Measurements from ENCODE around the gene PAN2. TPM values are rescaled to one million over a fixed set of nuclear protein-coding genes. Genes with fewer than 3 reads are reported as not detected.
"Not testable (repeated sequence)": the region's sequence is repeated elsewhere in the genome, so short reads cannot be mapped to it uniquely, and the experiment has no call there.

PAN2 gene
- total RNA-seq, 2 donors from 2014 or later = 24.4 to 74.5 TPM

DNA sequence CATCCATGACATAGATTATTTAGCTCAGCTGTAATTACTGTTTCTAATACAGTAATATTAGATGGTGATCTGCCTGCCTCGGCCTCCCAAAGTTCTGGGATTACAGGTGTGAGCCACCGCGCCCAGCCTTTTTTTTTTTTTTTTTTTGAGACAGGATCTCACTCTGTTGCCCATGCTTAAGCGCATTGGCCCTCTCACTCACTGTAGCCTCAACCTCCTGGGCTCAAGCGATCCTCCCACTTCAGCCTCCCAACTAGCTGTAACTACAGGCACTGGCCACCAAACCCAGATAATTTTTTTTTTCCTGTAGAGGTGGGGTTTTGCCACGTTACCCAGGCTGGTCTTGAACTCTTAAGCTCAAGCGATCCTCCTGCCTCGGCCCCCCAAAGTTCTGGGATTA, 1.7 kb upstream of the PAN2 start:
- not testable (repeated sequence) for H3K9me3 Mint-ChIP-seq; H3K4me3 Mint-ChIP-seq; H3K27me3 Mint-ChIP-seq; ATAC-seq (replicated peaks); H3K27ac Mint-ChIP-seq
- Mint-ChIP-seq H3K4me1 (peaks cover 29% of the 10 kb centered on the region), H3K36me3 (ENCODE audit: low read depth) (peaks cover 37% of the 10 kb centered on the region)

DNA sequence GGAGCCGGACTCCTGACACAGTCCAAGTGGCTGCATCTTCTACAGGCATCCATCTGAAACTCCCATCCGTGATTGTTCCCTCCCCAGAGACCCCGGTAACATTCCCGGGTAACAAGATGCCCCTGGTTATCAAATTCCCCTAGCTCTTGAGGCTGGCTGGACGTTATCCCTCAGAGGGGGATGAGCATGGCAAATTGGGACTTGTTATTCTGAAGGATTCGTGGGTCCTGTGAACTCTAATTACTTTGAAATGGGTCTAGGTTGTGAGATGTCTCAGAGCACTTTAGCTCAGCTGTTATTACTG, 642 bp upstream of the PAN2 start:
- Mint-ChIP-seq H3K4me1 (peaks cover 27% of the 10 kb centered on the region), H3K4me3 (peak overlapping the region; percentile 94), H3K36me3 (ENCODE audit: low read depth) (peaks cover 26% of the 10 kb centered on the region), H3K27me3 (no peaks in the 10 kb centered on the region), H3K9me3 (no peaks in the 10 kb centered on the region), H3K27ac (peak overlapping the region; percentile 99)
- no peak for ATAC-seq (replicated peaks)

DNA sequence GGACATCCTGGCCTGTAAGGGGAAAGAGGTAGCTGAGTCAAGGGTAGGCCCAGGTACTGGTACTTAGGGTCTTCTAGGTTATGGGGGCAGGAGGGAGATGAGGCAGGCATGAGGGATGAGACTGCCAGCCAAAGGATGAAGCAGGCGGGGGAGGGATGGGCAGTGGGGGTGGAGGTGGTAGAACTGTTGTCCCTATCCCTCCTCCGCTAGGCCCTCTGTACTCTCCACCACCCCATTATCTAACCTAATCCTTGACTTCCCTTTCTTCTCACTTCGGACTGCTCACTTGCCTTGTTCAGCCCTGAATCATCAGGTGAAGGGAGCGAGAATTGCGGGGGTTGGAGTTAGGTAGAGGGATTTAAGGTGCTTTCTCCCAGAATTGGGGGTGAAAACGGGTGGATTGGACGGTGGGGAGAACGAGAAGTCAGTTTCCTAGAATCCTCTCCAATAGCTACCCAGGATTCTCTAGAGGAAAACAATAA, 562 bp downstream of the PAN2 start:
- H3K4me3 Mint-ChIP-seq = peak overlapping the region; percentile 94
- peaks cover 15% of the 10 kb centered on the region for H3K36me3 Mint-ChIP-seq (ENCODE audit: low read depth)
- H3K27me3 Mint-ChIP-seq = no peaks in the 10 kb centered on the region
- ATAC-seq (replicated peaks) = peak; percentile 34
- peak overlapping the region; percentile 99 for H3K27ac Mint-ChIP-seq
- peaks cover 17% of the 10 kb centered on the region for H3K4me1 Mint-ChIP-seq
- no peaks in the 10 kb centered on the region for H3K9me3 Mint-ChIP-seq

DNA sequence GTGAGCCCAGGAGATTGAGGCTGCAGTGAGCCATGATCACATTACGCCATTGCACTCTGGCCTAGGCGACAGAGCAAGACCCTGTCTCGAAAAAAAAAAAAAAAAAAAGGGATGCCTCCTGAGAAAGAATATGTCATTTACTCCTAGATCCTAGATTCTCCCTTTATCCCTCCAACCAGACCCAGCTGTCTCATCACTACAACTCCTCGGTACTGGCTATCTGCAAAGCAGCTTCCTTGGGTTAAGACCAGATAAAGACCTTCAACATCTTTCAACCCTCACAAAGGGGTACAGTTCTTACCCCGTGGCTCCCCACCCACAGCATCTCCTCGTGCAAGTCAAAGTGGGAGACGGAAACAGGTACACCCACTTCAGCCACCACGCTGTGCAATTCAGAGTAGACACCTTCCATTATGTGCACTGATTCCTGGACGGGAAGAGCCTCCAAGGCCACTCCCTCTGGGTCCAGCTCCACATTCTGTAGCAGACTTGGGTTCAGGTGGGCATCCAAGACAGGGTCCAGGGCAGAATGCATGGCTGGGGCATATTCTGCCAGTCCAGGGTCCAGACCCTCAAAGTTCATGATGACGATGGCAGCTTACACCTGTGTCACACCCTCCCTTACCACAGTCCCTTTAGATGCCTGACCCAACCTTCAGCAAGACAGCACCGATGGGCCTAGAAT, 1.1 kb downstream of the PAN2 start:
- no peaks in the 10 kb centered on the region for H3K27me3 Mint-ChIP-seq
- no peaks in the 10 kb centered on the region for H3K9me3 Mint-ChIP-seq
- H3K4me1 Mint-ChIP-seq = peaks cover 17% of the 10 kb centered on the region
- peaks cover 16% of the 10 kb centered on the region for H3K36me3 Mint-ChIP-seq (ENCODE audit: low read depth)
- H3K27ac Mint-ChIP-seq = peak overlapping the region; percentile 99
- H3K4me3 Mint-ChIP-seq = peak overlapping the region; percentile 94
- no peak for ATAC-seq (replicated peaks)

DNA sequence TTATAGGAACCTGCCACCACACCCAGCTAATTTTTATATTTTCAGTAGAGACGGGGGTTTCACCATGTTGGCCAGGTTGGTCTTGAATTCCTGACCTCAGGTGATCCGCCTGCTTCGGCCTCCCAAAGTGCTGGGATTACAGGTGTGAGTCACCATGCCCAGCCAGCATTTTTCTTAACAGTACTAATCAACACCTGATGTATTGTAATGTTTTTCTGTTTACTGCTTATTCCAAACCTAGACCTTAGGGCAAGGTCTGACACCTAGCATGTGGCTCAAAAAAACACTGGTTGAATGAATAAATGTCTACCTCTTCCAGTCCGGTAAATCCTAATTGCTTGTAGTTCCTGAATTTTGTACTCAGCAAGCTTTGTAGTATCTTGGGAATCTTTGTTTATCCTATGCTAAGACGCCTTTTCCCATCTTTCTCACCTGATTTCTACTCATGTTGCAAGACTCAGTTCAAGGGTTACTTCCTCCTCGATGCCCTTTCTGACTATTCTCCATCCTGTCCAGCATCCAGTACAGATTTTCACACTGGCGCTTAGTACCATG, 2.8 kb downstream of the PAN2 start:
- H3K4me1 Mint-ChIP-seq = peaks cover 10% of the 10 kb centered on the region

DNA sequence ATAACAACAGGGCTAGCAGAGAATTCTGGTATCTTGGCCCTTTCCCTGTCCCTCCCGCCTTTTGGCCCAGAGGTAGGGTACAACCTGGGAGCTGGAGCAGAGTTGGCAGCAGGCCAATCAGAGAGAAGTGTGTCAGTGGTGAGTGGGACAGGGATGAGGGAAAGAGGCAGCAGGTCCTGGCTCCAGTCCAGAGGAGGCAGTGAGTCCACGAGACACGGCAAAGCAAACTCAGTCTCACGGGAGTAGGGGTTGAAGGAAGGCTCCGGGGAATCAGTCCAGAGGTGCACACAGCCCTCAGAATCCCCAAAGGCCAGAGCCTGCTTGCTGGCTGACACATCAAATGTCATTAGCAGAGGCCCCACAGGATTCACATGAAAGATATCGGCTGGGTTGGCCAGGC, 7.3 kb downstream of the PAN2 start:
- Mint-ChIP-seq H3K9me3 (no peaks in the 10 kb centered on the region), H3K27me3 (no peaks in the 10 kb centered on the region), H3K4me1 (peaks cover 11% of the 10 kb centered on the region), H3K36me3 (ENCODE audit: low read depth) (peaks cover 49% of the 10 kb centered on the region), H3K4me3 (no peak overlapping the region), H3K27ac (peak overlapping the region; percentile 24)
- no peak for ATAC-seq (replicated peaks)

More for the DNA sequence above, 2.8 kb downstream of the PAN2 start:
- H3K27me3 Mint-ChIP-seq = no peaks in the 10 kb centered on the region
- H3K36me3 Mint-ChIP-seq (ENCODE audit: low read depth) = peaks cover 32% of the 10 kb centered on the region
- no peak overlapping the region for H3K4me3 Mint-ChIP-seq
- ATAC-seq (replicated peaks) = no peak
- H3K27ac Mint-ChIP-seq = no peak overlapping the region
- no peaks in the 10 kb centered on the region for H3K9me3 Mint-ChIP-seq

DNA sequence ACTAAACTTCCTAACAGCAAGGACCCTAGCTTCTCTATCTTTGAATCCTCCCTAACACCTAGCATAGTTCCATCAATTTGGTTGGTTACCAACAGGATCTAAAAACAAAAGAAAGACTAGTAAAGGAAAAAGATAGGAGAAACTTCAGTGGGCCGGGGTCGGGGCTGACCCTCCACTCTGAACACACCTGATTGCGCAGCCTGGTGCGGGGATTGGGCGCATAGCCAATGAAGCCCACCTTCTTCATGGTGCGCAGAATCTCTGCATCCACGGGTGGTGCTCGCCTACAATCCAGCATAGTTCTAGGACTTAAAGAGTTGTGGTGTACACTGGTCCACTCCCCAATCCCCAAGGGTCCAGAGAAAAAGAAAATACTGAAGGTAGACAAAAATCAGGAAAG, 7.7 kb downstream of the PAN2 start:
- H3K4me1 Mint-ChIP-seq = peaks cover 7% of the 10 kb centered on the region
- ATAC-seq (replicated peaks) = no peak
- no peaks in the 10 kb centered on the region for H3K27me3 Mint-ChIP-seq
- no peak overlapping the region for H3K4me3 Mint-ChIP-seq
- peaks cover 49% of the 10 kb centered on the region for H3K36me3 Mint-ChIP-seq (ENCODE audit: low read depth)
- peak overlapping the region; percentile 24 for H3K27ac Mint-ChIP-seq
- no peaks in the 10 kb centered on the region for H3K9me3 Mint-ChIP-seq

DNA sequence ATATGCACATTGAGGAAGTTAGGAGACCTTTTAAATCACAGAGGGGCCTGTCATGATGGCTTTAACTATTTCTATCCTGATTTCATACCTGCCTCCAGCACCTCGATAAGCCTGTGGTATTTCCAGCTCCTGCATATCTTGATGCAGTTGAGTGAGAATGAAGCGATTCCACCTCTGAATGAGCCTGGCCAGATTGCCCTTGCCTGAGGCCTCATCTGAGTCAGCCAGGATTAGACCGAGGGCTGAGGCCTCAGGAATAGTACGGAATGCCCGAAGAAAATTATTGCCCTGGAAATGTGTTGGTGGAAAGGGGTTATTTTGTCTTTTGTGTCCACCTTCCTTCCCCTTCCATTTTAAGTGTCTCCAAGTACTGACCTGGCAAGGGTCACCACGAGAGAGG, 9.6 kb downstream of the PAN2 start:
- no peaks in the 10 kb centered on the region for H3K27me3 Mint-ChIP-seq
- no peak for ATAC-seq (replicated peaks)
- H3K4me3 Mint-ChIP-seq = no peak overlapping the region
- H3K27ac Mint-ChIP-seq = peak overlapping the region; percentile 33
- H3K36me3 Mint-ChIP-seq (ENCODE audit: low read depth) = peaks cover 54% of the 10 kb centered on the region
- peaks cover 6% of the 10 kb centered on the region for H3K4me1 Mint-ChIP-seq
- H3K9me3 Mint-ChIP-seq = no peaks in the 10 kb centered on the region

DNA sequence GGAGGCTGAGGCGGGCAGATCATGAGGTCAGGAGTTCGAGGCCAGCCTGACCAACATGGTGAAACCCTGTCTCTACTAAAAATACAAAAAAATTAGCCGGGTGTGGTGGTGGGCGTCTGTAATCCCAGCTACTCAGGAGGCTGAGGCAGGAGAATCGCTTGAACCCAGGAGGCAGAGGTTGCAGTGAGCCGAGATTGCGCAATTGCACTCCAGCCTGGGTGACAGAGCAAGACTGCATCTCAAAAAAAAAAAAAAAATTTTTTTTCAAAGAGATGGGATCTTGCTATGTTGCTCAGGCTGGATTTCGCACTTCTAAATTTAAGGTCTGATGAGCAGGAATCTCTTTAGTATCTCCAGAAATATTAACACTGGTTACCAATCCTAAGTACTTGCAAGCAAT, 12.2 kb downstream of the PAN2 start:
- not testable (repeated sequence) for H3K4me1 Mint-ChIP-seq; H3K4me3 Mint-ChIP-seq; H3K27ac Mint-ChIP-seq; ATAC-seq (replicated peaks); H3K9me3 Mint-ChIP-seq; H3K27me3 Mint-ChIP-seq
- H3K36me3 Mint-ChIP-seq (ENCODE audit: low read depth) = peaks cover 43% of the 10 kb centered on the region

DNA sequence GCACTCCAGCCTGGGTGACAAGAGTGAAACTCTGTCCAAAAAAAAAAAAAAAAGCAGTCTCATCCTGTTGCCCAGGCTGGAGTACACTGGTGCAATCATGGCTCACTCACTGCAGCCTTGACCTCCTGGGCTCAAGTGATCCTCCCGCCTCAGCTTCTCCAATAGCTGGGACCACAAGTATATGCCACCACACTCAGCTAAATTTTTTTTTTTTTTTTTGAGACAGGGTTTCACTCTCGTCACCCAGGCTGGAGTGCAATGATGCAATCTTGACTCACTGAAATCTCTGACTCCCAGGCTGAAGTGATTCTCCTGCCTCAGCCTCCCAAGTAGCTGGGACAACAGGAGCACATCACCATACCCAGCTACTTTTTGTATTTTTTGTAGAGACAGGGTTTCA, 12.8 kb downstream of the PAN2 start:
- no peaks in the 10 kb centered on the region for H3K9me3 Mint-ChIP-seq
- peaks cover 6% of the 10 kb centered on the region for H3K4me1 Mint-ChIP-seq
- no peaks in the 10 kb centered on the region for H3K27me3 Mint-ChIP-seq
- no peak overlapping the region for H3K27ac Mint-ChIP-seq
- peak; percentile 69 for ATAC-seq (replicated peaks)
- no peak overlapping the region for H3K4me3 Mint-ChIP-seq
- peaks cover 38% of the 10 kb centered on the region for H3K36me3 Mint-ChIP-seq (ENCODE audit: low read depth)

DNA sequence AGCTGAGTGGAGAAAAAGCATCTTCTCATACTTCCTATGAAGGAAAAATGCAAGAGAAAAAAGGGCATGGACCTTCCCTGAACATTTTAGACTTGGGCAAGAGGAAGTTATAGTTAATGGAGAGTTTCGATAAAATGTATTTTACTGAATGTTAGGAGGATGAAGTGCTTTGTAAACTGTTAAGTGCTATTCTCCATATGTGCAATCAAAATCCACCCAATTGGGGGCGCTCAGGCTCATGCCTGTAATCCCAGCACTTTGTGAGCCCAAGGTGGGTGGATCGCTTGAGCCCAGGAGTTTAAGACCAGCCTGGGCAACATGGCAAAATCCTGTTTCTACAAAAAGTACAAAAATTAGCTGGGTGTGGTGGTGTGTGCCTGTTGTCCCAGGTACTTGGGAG, 16.1 kb downstream of the PAN2 start:
- peaks cover 36% of the 10 kb centered on the region for H3K36me3 Mint-ChIP-seq (ENCODE audit: low read depth)
- ATAC-seq (replicated peaks) = no peak
- no peaks in the 10 kb centered on the region for H3K4me1 Mint-ChIP-seq
- peak overlapping the region; percentile 32 for H3K27ac Mint-ChIP-seq
- no peaks in the 10 kb centered on the region for H3K9me3 Mint-ChIP-seq
- H3K27me3 Mint-ChIP-seq = no peaks in the 10 kb centered on the region
- no peak overlapping the region for H3K4me3 Mint-ChIP-seq

DNA sequence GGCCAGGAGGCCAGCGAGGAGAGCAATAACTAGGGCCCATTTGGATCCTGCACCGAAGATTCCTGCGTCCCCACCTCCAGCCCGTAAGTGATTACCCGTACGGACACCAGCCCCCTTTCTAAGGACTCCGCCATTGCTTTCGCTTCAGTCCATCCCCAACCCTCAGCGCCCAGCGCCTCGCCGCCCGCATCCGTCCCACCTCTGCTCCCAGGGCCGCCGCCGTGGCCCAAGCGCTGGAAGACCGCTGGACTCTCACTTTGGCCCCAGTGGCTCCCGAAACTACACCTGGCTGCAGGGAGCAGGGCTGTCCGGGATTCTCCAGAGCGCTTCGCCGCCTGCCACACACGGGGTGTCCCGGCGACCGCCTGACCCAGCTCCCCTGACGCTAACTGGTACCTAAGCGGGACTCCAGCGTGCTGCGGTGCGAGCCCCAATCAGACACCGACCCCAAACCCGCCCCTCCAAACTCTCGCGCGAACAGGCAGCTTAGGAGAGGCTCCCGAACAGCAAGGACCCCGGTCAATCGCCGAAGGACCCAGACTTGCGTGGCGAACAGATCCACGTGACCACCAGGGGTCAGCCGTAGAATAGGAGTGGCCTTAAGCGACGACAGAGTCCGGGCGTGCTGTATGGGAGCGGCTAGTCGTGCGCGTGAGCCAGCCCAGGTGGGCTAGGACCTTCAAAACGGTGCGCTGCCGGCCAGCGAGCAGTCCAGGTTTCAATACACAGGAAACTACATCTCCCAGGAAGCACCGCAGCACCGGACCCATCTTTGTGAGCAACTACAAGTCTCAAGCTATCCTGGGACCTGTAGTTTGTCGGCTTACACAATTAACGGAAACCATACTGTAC, 18.0 kb downstream of the PAN2 start, which contains the start of gene CNPY2:
Gene CNPY2 (minus strand): TSS at position 367 of the 852 bp plus-strand sequence. CDS start 771 bp downstream, outside the sequence.
- Mint-ChIP-seq H3K9me3 (no peaks in the 10 kb centered on the region), H3K36me3 (ENCODE audit: low read depth) (peaks cover 52% of the 10 kb centered on the region), H3K27me3 (no peaks in the 10 kb centered on the region), H3K4me3 (peak within 1 kb of the TSS; percentile 98), H3K4me1 (no peaks in the 10 kb centered on the region), H3K27ac (peak within 1 kb of the TSS; percentile 99)
- peak; percentile 88 for ATAC-seq (replicated peaks)

DNA sequence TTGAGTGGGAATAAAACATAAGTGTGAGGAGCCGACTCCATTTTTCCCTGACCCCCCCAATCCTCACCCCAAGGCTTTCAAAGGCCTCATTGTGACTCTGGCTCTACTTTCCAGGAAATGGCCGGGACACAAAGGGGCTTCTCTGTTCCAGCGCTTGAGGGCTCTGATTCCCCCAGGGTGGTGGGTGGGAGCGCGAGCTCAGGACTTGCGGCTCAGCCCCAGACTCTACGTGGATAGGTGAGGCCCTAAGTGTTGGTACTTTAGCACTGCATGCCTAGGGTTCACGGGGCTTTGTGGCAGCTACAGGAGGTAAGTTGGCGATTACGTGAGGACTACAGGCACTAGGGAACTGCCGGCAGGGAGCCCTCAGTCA, 18.6 kb downstream of the PAN2 start:
- no peaks in the 10 kb centered on the region for H3K4me1 Mint-ChIP-seq
- H3K27me3 Mint-ChIP-seq = no peaks in the 10 kb centered on the region
- H3K27ac Mint-ChIP-seq = peak overlapping the region; percentile 99
- ATAC-seq (replicated peaks) = peak; percentile 4
- peaks cover 58% of the 10 kb centered on the region for H3K36me3 Mint-ChIP-seq (ENCODE audit: low read depth)
- H3K9me3 Mint-ChIP-seq = no peaks in the 10 kb centered on the region
- H3K4me3 Mint-ChIP-seq = peak overlapping the region; percentile 98

DNA sequence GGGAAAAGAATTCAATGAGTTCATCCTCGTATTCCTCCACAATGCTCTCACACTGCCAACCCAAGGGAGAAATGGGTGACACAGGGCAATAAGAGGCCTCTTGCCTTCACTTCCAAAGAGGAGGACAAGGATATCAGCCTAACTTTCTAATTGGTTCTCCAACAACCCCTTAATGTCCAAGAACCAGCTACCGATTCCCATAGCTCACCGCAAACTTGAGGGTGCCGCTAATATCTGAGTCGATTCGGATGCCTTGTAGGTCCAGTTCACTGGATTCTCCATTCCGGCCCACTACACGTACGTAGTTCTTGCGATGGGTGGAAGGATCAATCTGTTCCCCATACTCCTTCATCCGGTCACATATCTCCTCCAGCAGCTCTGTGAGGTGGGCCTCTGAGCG, 22.8 kb downstream of the PAN2 start:
- Mint-ChIP-seq H3K27ac (no peak overlapping the region), H3K9me3 (no peaks in the 10 kb centered on the region), H3K4me1 (no peaks in the 10 kb centered on the region), H3K36me3 (ENCODE audit: low read depth) (peaks cover 88% of the 10 kb centered on the region), H3K4me3 (no peak overlapping the region), H3K27me3 (no peaks in the 10 kb centered on the region)
- no peak for ATAC-seq (replicated peaks)

DNA sequence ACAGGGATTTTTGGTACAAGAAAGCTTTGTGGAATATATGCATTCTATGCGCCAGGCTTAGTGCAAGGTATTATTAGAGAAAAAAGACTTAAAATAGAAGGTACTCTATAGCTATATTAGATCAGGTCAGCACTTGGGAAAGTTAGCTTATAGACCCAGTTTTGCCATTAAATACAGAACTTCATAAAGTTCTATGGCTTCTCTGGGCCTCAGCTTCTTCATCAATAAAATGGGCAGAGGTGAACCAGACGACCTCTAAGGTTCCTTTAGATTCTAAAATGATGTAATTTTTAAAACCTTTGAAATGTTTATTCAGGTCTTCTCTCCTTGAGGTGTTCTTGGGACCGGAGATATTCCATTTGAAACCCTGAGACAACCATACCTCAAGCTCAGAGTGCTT, 25.1 kb downstream of the PAN2 start:
- H3K9me3 Mint-ChIP-seq = no peaks in the 10 kb centered on the region
- no peak for ATAC-seq (replicated peaks)
- H3K27me3 Mint-ChIP-seq = no peaks in the 10 kb centered on the region
- no peak overlapping the region for H3K4me3 Mint-ChIP-seq
- H3K4me1 Mint-ChIP-seq = no peaks in the 10 kb centered on the region
- H3K27ac Mint-ChIP-seq = no peak overlapping the region
- H3K36me3 Mint-ChIP-seq (ENCODE audit: low read depth) = peaks cover 84% of the 10 kb centered on the region

All from activated T-helper 17 cell treated with anti-CD3 and anti-CD28 coated beads, Interleukin-2, amount 50 U/mL, for 72 hours (primary cell).